Transverse colon (tissue), 4 donors: ENCODE data around the gene PLPP2.

Experiments used
- CTCF ChIP-seq, 5 experiments: fragments of 200-600 bp in 3 of 5; fragments of 450-650 bp in 2 of 5; sonication (generic) in 3 of 5; IDR thresholded peaks; 1 replicate in 2 of 5; 2 replicates in 3 of 5; pipeline ENCODE4 v1.5.1; 2016 to 2017; ENCODE audit warnings: antibody characterized with exemption in 5 of 5, inconsistent platforms in 3 of 5, mild to moderate bottlenecking in 2 of 5, moderate library complexity in 1 of 5
- EP300 ChIP-seq: sonication (generic); formaldehyde crosslinking; IDR thresholded peaks from one replicate; pipeline ENCODE4 v1.6.1; 2017; ENCODE audit warnings: antibody characterized with exemption, low read depth
- POLR2AphosphoS5 ChIP-seq, 3 donors: sonication (generic); formaldehyde crosslinking; IDR thresholded peaks; one replicate each; pipeline ENCODE4 v1.6.1; 2016; ENCODE audit warnings: antibody characterized with exemption in 3 of 3

DNA sequence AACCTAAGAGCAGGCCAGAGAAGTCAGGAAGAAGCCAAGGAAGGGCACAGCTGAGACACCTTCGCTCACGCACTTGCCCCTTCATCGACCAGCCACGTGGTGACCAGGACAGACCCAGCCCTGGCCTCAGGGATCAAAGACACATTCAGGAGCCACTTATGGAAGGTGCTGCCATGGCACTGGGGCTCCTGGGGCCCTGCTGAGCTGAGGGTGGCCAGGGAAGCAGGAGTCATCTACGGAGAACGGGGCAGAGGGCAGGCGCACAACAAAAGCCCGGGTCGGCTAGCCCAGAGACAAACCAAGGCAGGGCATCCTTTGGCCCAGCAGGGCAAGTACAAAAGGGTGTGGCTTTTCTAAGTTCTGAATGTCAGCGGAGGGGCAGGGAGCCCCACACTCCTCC, 2.3 kb downstream of the PLPP2 start:
- TF ChIP-seq POLR2AphosphoS5 (IDR thresholded peaks at IDR 0.05) (no peak), CTCF (IDR thresholded peaks at IDR 0.05) (no peak), EP300 (no peak)
